PC-9 (cell line): Measurements from ENCODE around the gene EFTUD2. TPM values are rescaled to one million over a fixed set of nuclear protein-coding genes. Genes with fewer than 3 reads are reported as not detected.

Experiments used
- BruUV-seq: library from RNA; stranded (reverse); fragments of 400-500 nt; replicated peaks from 2 replicates; lab custom pipeline; 2021; lab: Mats Ljungman, UMichigan
- CTCF ChIA-PET: fragments of 300-600 bp; sonication (Branson Sonifier 250); formaldehyde crosslinking; loops from one replicate; lab custom pipeline; 2022; ENCODE audit warnings: antibody characterized with exemption; lab: Charles Lee
- POLR2A ChIA-PET: fragments of 300-600 bp; sonication (Branson Sonifier 250); formaldehyde crosslinking; loops from one replicate; lab custom pipeline; 2022; ENCODE audit warnings: antibody characterized with exemption; ENCODE audit not compliant: unreplicated experiment; lab: Charles Lee
- DNase-seq, 2 experiments: peaks; one replicate each; pipeline versions ENCODE4 v3.0.0 to v3.0.0-alpha.2; 2015 to 2022; ENCODE audit warnings: mixed read lengths in 1 of 2
- H2AFZ ChIP-seq: fragments of 200-600 bp; sonication (generic); 2 replicates; pipeline ENCODE4 v1.8.1; 2017; ENCODE audit warnings: antibody characterized with exemption
- H3F3A ChIP-seq: fragments of 200-600 bp; sonication (generic); 2 replicates; pipeline ENCODE4 v1.8.1; 2017; ENCODE audit warnings: antibody characterized with exemption, mild to moderate bottlenecking, low read depth; ENCODE audit not compliant: insufficient read depth
- H3K27ac ChIP-seq: fragments of 200-600 bp; sonication (generic); 2 replicates; pipeline ENCODE4 v1.6.1; 2016; ENCODE audit warnings: mixed run types
- H3K27me3 ChIP-seq: fragments of 200-600 bp; sonication (generic); 2 replicates; pipeline ENCODE4 v1.6.1; 2016; ENCODE audit warnings: low read depth, mixed run types; ENCODE audit not compliant: insufficient read depth
- H3K36me3 ChIP-seq: fragments of 200-600 bp; sonication (generic); 2 replicates; pipeline ENCODE4 v1.6.1; 2016; ENCODE audit warnings: low read depth, mixed run types
- H3K4me1 ChIP-seq: fragments of 200-600 bp; sonication (generic); replicated peaks from 2 replicates; pipeline ENCODE4 v1.6.1; 2016; ENCODE audit warnings: mixed run types; ENCODE audit not compliant: insufficient read depth
- H3K4me2 ChIP-seq: fragments of 200-600 bp; sonication (generic); 2 replicates; pipeline ENCODE4 v1.6.1; 2017; ENCODE audit warnings: mixed run types
- H3K4me3 ChIP-seq: fragments of 200-600 bp; sonication (generic); 2 replicates; pipeline ENCODE4 v1.6.1; 2016; ENCODE audit warnings: mixed run types
- H3K79me2 ChIP-seq: fragments of 200-600 bp; sonication (generic); 2 replicates; pipeline ENCODE4 v1.6.1; 2017; ENCODE audit warnings: low read depth, mixed run types
- H3K9me2 ChIP-seq: fragments of 200-600 bp; sonication (generic); 2 replicates; pipeline ENCODE4 v1.8.1; 2017; ENCODE audit warnings: mild to moderate bottlenecking; ENCODE audit not compliant: insufficient read depth
- H3K9me3 ChIP-seq: fragments of 200-600 bp; sonication (generic); 2 replicates; pipeline ENCODE4 v1.8.1; 2016; ENCODE audit warnings: low read depth; ENCODE audit not compliant: insufficient read depth
- H4K20me1 ChIP-seq: fragments of 200-600 bp; sonication (generic); 2 replicates; pipeline ENCODE4 v1.8.1; 2017; ENCODE audit not compliant: insufficient read depth
- CTCF ChIP-seq: fragments of 200-600 bp; sonication (generic); conservative IDR thresholded peaks from 2 replicates; pipeline ENCODE4 v1.6.1; 2017; ENCODE audit warnings: mixed run types, antibody characterized with exemption, mild to moderate bottlenecking, moderate library complexity
- EZH2 ChIP-seq: fragments of 200-600 bp; sonication (generic); IDR thresholded peaks from 2 replicates; pipeline ENCODE4 v1.8.0; 2017; ENCODE audit warnings: antibody characterized with exemption, low read depth
- intact Hi-C: fragments of 100-400 bp; cut with micrococcal nuclease; formaldehyde crosslinking; loops from one replicate; pipeline ENCODE4 v1.10.0; 2022; ENCODE audit not compliant: unreplicated experiment
- total RNA-seq: library from RNA; stranded (reverse); gene quantifications from 2 replicates; pipeline ENCODE4 v1.2.3, GENCODE V29; 2021

Gene EFTUD2
- total RNA-seq, 1 experiment from 2014 or later: 126 TPM

- peaks cover 12% of the 10 kb centered on the region; the same call in 1 of the 2 replicates for H3F3A ChIP-seq
- ChIA-PET POLR2A (interaction anchor here (0.7 kb wide), 1 partner anchor 9 kb away, joined by 4 read pairs; no protein-coding TSS in a partner anchor), CTCF (no interaction called here)
- H4K20me1 ChIP-seq: no peaks in the 10 kb centered on the region
- no peak overlapping the region for H3K27ac ChIP-seq
- no peaks in the 10 kb centered on the region for H3K9me3 ChIP-seq
- no peaks in the 10 kb centered on the region for H3K9me2 ChIP-seq
- BruUV-seq: no TSS peak
- no peak overlapping the region for H3K4me3 ChIP-seq
- TF ChIP-seq CTCF: no peak
- TF ChIP-seq EZH2: no peak
- H3K4me1 ChIP-seq: no peaks in the 10 kb centered on the region
- no peak overlapping the region for H2AFZ ChIP-seq
- no peak for DNase-seq
- intact Hi-C loops: no loop called here
- H3K36me3 ChIP-seq: peaks cover 13% of the 10 kb centered on the region
- H3K4me2 ChIP-seq: no peak overlapping the region
- no peaks in the 10 kb centered on the region for H3K79me2 ChIP-seq
- no peaks in the 10 kb centered on the region for H3K27me3 ChIP-seq
Observed at GRCh38 chr17:44927696-44928095, 28.5 kb upstream of the EFTUD2 start.

- TF ChIP-seq EZH2 (no peak), CTCF (no peak)
Observed at GRCh38 chr17:44926821-44927525, 27.7 kb upstream of the EFTUD2 start.

GRCh38 chr17:44925731-44926697 lies 26.8 kb upstream of the EFTUD2 start:
- H3K9me3 ChIP-seq: no peaks in the 10 kb centered on the region
- H3K27ac ChIP-seq: no peak overlapping the region
- CTCF ChIA-PET: interaction anchor here (0.6 kb wide), 1 partner anchor 182 kb away, joined by 6 read pairs; no protein-coding TSS in a partner anchor
- no peaks in the 10 kb centered on the region for H3K79me2 ChIP-seq
- peaks cover 12% of the 10 kb centered on the region; the same call in 1 of the 2 replicates for H3F3A ChIP-seq
- H3K9me2 ChIP-seq: no peaks in the 10 kb centered on the region
- no peak overlapping the region for H3K4me3 ChIP-seq
- H3K4me2 ChIP-seq: no peak overlapping the region
- H3K36me3 ChIP-seq: peaks cover 13% of the 10 kb centered on the region
- TF ChIP-seq CTCF: no peak
- no peak for TF ChIP-seq EZH2
- peaks cover 4% of the 10 kb centered on the region; the same call in 1 of the 2 replicates for H3K27me3 ChIP-seq
- H2AFZ ChIP-seq: no peak overlapping the region
- POLR2A ChIA-PET: no interaction called here
- intact Hi-C loops: no loop called here
- DNase-seq: no peak
- BruUV-seq: no TSS peak
- no peaks in the 10 kb centered on the region for H3K4me1 ChIP-seq
- H4K20me1 ChIP-seq: no peaks in the 10 kb centered on the region

More at GRCh38 chr17:44926821-44927525, 27.7 kb upstream of the EFTUD2 start:
- no peak overlapping the region for H3K4me2 ChIP-seq
- BruUV-seq: no TSS peak
- H2AFZ ChIP-seq: no peak overlapping the region
- no peaks in the 10 kb centered on the region for H3K9me2 ChIP-seq
- no peaks in the 10 kb centered on the region for H3K9me3 ChIP-seq
- peaks cover 12% of the 10 kb centered on the region; the same call in 1 of the 2 replicates for H3F3A ChIP-seq
- H3K27me3 ChIP-seq: no peaks in the 10 kb centered on the region
- peaks cover 13% of the 10 kb centered on the region for H3K36me3 ChIP-seq
- H3K4me1 ChIP-seq: no peaks in the 10 kb centered on the region
- no peaks in the 10 kb centered on the region for H4K20me1 ChIP-seq
- ChIA-PET CTCF (no interaction called here), POLR2A (interaction anchor here (0.7 kb wide), 1 partner anchor 10 kb away, joined by 4 read pairs; no protein-coding TSS in a partner anchor)
- intact Hi-C loops: no loop called here
- no peaks in the 10 kb centered on the region for H3K79me2 ChIP-seq
- H3K4me3 ChIP-seq: no peak overlapping the region
- no peak overlapping the region for H3K27ac ChIP-seq
- DNase-seq: no peak
